Kidney capillary endothelial cell (primary cell): ENCODE measurements around the gene NBPF6.
"Not testable (repeated sequence)": the region's sequence is repeated elsewhere in the genome, so short reads cannot be mapped to it uniquely, and the experiment has no call there.

ENCODE experiments used
- DNase-seq: peaks from one replicate; pipeline ENCODE4 v3.0.0-alpha.2; 2018; ENCODE audit warnings: low spot score

Gene NBPF6

GRCh38 chr1:108502138-108502537 lies 52.0 kb downstream of the NBPF6 start:
- DNase-seq: no peak

GRCh38 chr1:108502624-108503023 lies 52.5 kb downstream of the NBPF6 start:
- DNase-seq: no peak

GRCh38 chr1:108503062-108503733 lies 53.1 kb downstream of the NBPF6 start:
- DNase-seq: no peak

GRCh38 chr1:108504447-108504846 lies 54.3 kb downstream of the NBPF6 start:
- DNase-seq: no peak

GRCh38 chr1:108505763-108506070 lies 55.6 kb downstream of the NBPF6 start:
- no peak for DNase-seq

- no peak for DNase-seq
Measured at GRCh38 chr1:108511764-108512163, 61.6 kb downstream of the NBPF6 start.

- DNase-seq: peak; percentile 54
Measured at GRCh38 chr1:108512239-108513043, 62.3 kb downstream of the NBPF6 start.

GRCh38 chr1:108513044-108513415 lies 62.9 kb downstream of the NBPF6 start:
- DNase-seq: no peak

- not testable (repeated sequence) for DNase-seq
Measured at GRCh38 chr1:108513914-108514313, 63.8 kb downstream of the NBPF6 start.

GRCh38 chr1:108517301-108517897 lies 67.3 kb downstream of the NBPF6 start:
- not testable (repeated sequence) for DNase-seq
